IPS-20b (cell line): Measurements from ENCODE around the gene IRX4.

Source experiments
- H3K27ac ChIP-seq: one replicate; pipeline ENCODE4 v1.5.1; 2013; ENCODE audit warnings: low read length
- H3K27me3 ChIP-seq: 2 replicates; pipeline ENCODE4 v1.6.1; 2013; ENCODE audit warnings: mild to moderate bottlenecking, low read length, inconsistent platforms; ENCODE audit not compliant: insufficient read depth
- H3K36me3 ChIP-seq: 2 replicates; pipeline ENCODE4 v1.6.1; 2013; ENCODE audit warnings: low read depth, mild to moderate bottlenecking, inconsistent platforms, low read length, moderate library complexity; ENCODE audit not compliant: insufficient read depth
- H3K4me1 ChIP-seq: 2 replicates; pipeline ENCODE4 v1.6.1; 2013; ENCODE audit warnings: mild to moderate bottlenecking, control low read depth, inconsistent platforms, low read length, moderate library complexity; ENCODE audit not compliant: insufficient read depth
- H3K4me3 ChIP-seq: 2 replicates; pipeline ENCODE4 v1.5.1; 2013; ENCODE audit warnings: mild to moderate bottlenecking, low read length, inconsistent platforms
- H3K9ac ChIP-seq: 2 replicates; pipeline ENCODE4 v1.6.1; 2013; ENCODE audit warnings: low read depth, mild to moderate bottlenecking, inconsistent platforms, low read length, moderate library complexity
- H3K9me3 ChIP-seq: 2 replicates; pipeline ENCODE4 v1.6.1; 2013; ENCODE audit warnings: mild to moderate bottlenecking, low read depth, low read length, inconsistent platforms; ENCODE audit not compliant: insufficient read depth

The IRX4 gene

DNA sequence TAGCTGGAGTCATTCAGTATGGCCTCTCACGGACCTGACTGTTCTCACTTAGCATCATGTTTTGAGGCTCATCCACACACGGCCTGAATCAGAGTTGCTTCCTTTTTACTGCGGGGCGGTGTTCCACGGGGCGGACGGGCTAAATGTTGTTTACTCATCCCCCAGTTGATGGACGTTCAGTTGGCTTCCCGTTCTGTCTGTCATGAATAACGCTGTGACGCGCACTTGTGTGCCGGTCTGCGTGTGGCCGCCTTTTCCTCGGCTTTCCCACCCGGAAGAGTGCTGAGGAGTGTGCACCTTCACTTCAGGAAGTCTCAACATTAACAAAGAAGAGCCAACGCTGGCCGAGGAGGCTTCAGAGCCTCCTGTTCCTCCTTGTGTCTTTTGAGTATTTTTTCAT is 39.0 kb upstream of the IRX4 start:
- H3K36me3 ChIP-seq, result no peaks in the 10 kb centered on the region
- no peaks in the 10 kb centered on the region for H3K4me1 ChIP-seq
- H3K27me3 ChIP-seq, result no peaks in the 10 kb centered on the region

DNA sequence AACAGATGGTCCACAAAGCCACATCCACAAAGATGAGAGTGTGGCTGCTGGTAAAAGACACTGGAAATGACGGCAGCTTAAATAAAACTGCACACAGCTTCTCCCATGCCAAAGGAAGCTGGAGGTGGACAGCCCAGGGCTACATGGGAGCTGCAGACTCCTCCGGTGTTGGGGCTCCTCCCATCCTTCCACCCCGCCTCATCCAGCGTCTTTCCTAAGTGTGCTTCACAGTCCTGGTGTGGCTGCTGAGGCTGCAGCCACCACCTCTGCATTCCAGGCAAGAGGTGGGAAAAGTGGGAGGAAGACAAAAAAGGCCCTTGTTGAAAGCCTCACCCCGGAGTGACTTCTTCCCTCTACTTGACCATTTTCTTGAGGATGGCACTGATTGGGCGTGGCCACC is 37.0 kb upstream of the IRX4 start:
- H3K4me3 ChIP-seq, result no peak overlapping the region
- no peak overlapping the region for H3K27ac ChIP-seq
- no peak overlapping the region for H3K9ac ChIP-seq
- no peaks in the 10 kb centered on the region for H3K27me3 ChIP-seq
- no peaks in the 10 kb centered on the region for H3K36me3 ChIP-seq
- H3K4me1 ChIP-seq, result no peaks in the 10 kb centered on the region
- H3K9me3 ChIP-seq, result no peaks in the 10 kb centered on the region

More for the DNA sequence above, 39.0 kb upstream of the IRX4 start:
- Histone ChIP-seq H3K4me3 (no peak overlapping the region), H3K9ac (no peak overlapping the region), H3K27ac (no peak overlapping the region), H3K9me3 (no peaks in the 10 kb centered on the region)

DNA sequence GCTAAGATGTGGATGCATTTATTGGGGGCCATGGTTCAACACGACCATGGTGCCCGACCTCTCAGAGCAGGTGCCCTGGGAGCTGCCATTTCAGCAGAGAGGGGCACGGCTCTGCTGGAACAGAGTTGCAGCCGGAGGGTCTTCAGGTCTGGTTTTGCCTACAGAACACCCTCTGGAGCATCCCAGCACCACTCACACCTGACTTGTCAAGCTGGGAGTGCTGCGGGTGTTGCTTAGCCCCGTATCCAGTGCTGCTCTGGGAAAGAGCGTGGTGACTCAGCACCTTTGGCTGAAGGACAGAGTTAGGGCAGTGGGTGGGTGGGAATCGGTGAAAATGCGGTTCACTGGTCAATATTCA is 36.5 kb upstream of the IRX4 start:
- Histone ChIP-seq H3K4me3 (no peak overlapping the region), H3K4me1 (no peaks in the 10 kb centered on the region), H3K36me3 (no peaks in the 10 kb centered on the region), H3K9ac (no peak overlapping the region), H3K27ac (no peak overlapping the region), H3K9me3 (no peaks in the 10 kb centered on the region), H3K27me3 (no peaks in the 10 kb centered on the region)

- Histone ChIP-seq H3K9ac (no peak overlapping the region; the same call in 1 of the 2 replicates), H3K4me1 (no peaks in the 10 kb centered on the region), H3K27me3 (no peaks in the 10 kb centered on the region)
These were observed 35.9 kb upstream of the IRX4 start for GRCh38 chr5:1918488-1919208.

DNA sequence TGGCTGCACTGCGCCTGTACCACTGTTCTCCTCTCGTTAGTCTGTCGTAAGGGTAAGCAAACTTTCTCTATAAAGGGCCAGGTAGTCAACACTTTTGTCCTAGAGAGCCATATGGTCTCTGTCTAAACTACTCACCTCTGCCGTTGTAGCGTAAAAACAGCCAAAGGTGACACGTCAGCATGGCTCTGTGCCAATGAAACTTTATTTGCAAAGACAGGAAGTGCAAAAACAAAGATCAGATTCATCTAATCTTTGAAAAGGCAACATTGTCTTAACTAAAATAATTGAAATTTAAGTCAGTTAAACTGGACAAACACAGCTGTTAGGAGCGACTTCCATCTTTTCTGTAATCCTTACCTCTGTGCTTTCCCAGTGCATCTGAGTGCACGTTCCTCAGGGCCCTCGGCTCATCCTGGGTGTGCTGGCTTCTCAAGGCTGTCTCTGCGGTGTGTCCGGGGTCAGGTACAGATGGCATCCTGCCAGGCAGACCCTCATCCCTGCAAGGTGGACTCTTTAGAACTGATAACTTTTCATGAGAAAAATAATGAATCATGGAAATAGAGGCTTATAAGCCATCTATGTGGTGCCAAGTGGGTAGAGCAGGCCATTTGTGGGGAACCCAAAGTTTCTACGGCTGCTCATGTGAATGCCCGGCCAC is 35.2 kb upstream of the IRX4 start:
- Histone ChIP-seq H3K9me3 (no peaks in the 10 kb centered on the region), H3K27me3 (no peaks in the 10 kb centered on the region)

More at GRCh38 chr5:1918488-1919208, 35.9 kb upstream of the IRX4 start:
- Histone ChIP-seq H3K36me3 (no peaks in the 10 kb centered on the region), H3K4me3 (no peak overlapping the region), H3K9me3 (no peaks in the 10 kb centered on the region), H3K27ac (no peak overlapping the region)

DNA sequence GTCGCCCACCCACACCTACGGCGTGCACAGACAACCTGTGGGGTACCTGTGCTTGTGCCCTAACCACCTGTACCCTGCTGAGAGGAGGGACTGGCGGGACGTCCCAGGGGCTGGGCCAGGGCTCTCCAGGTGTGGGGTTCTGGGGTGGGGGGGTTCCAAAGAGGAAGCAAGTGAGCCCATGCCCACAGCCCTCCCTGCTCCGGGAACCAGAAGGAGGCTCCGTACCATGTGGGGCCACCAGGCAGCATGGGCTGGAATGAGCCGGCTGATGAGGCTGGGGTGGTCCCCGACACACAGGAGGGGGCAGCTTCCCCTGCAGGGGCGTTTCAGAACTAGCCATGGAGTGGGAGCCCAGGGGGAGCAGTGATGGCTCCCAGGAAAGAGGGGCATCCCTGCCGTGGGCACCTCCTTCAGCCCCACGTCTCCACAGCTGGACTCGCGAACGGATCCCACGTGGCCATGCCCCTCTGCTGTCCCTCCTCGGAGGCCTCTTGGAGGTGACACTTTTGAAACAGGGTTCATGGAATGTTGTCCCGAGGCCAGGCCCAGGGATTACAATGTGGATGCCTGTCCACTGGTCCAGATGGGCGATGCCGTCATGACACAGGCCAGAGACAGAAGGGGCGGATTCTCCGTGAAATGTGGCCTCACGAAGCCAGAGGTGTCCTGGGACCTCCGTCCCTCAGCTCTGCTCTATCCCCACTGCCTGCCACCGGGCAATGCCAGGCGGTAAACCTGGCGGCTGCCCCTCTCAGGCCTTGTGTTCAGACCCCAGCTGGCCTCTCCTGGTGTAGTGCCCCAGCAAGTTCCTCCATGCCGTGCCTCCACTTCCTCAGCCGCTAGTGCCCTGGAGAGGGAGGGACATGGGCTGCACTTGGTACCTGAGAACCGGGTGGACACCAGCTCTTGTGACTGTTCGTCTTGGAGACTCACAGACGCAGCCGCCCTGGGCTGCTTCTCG is 33.6 kb upstream of the IRX4 start:
- Histone ChIP-seq H3K9me3 (no peaks in the 10 kb centered on the region), H3K4me1 (no peaks in the 10 kb centered on the region), H3K36me3 (no peaks in the 10 kb centered on the region), H3K27me3 (no peaks in the 10 kb centered on the region), H3K27ac (no peak overlapping the region), H3K9ac (no peak overlapping the region), H3K4me3 (no peak overlapping the region)

More for the DNA sequence above, 35.2 kb upstream of the IRX4 start:
- H3K27ac ChIP-seq, result no peak overlapping the region
- H3K36me3 ChIP-seq, result no peaks in the 10 kb centered on the region
- H3K4me1 ChIP-seq, result no peaks in the 10 kb centered on the region
- H3K4me3 ChIP-seq, result no peak overlapping the region
- no peak overlapping the region for H3K9ac ChIP-seq

- Histone ChIP-seq H3K36me3 (no peaks in the 10 kb centered on the region), H3K27me3 (no peaks in the 10 kb centered on the region), H3K9ac (no peak overlapping the region), H3K4me3 (no peak overlapping the region), H3K27ac (no peak overlapping the region), H3K4me1 (no peaks in the 10 kb centered on the region), H3K9me3 (no peaks in the 10 kb centered on the region)
These were observed 32.6 kb upstream of the IRX4 start for GRCh38 chr5:1915316-1915715.

- Histone ChIP-seq H3K36me3 (no peaks in the 10 kb centered on the region), H3K4me1 (no peaks in the 10 kb centered on the region), H3K4me3 (no peak overlapping the region), H3K9ac (no peak overlapping the region), H3K27ac (no peak overlapping the region), H3K27me3 (no peaks in the 10 kb centered on the region), H3K9me3 (no peaks in the 10 kb centered on the region)
These were observed 31.7 kb upstream of the IRX4 start for GRCh38 chr5:1914471-1914870.

- H3K9me3 ChIP-seq, result no peaks in the 10 kb centered on the region
- H3K9ac ChIP-seq, result no peak overlapping the region
- H3K4me1 ChIP-seq, result no peaks in the 10 kb centered on the region
- H3K4me3 ChIP-seq, result no peak overlapping the region
- H3K36me3 ChIP-seq, result no peaks in the 10 kb centered on the region
- no peaks in the 10 kb centered on the region for H3K27me3 ChIP-seq
- no peak overlapping the region for H3K27ac ChIP-seq
These were observed 30.9 kb upstream of the IRX4 start for GRCh38 chr5:1913578-1913977.

DNA sequence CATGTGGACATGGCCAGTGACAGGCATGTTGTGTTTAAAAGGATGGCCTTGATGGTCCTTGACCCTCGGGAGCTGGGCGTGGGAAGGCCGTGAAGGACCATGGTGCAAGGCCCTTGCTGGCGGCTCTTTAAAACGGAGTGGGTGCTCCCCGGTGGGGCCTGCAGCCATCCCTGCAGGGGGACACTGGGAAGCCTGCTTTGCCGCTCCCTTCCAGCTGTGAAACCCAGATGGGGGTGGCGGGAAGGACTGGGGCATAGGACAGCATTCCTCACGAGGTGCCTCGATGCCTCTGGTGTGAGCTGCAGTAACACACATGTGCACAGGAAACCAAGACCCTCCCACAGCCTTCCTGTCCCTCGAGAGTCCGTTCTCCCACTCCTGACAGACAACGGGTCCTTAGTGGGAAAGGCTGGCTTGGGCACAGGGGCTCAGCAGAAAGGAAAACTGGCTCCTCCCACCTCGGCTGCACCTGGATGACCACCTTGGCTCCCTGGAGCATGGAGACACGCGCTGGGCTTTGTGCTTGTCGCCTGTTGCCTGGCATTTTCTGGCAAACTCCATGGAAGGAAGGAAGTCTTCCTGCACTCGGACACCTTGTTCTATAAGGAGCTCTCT is 30.3 kb upstream of the IRX4 start:
- H3K4me3 ChIP-seq, result no peak overlapping the region
- no peak overlapping the region for H3K27ac ChIP-seq
- H3K36me3 ChIP-seq, result no peaks in the 10 kb centered on the region
- H3K4me1 ChIP-seq, result no peaks in the 10 kb centered on the region
- H3K9ac ChIP-seq, result no peak overlapping the region
- H3K27me3 ChIP-seq, result no peaks in the 10 kb centered on the region
- H3K9me3 ChIP-seq, result no peaks in the 10 kb centered on the region

GRCh38 chr5:1911773-1912235 is 29.1 kb upstream of the IRX4 start:
- H3K27ac ChIP-seq, result no peak overlapping the region
- H3K9ac ChIP-seq, result no peak overlapping the region
- no peaks in the 10 kb centered on the region for H3K9me3 ChIP-seq
- no peaks in the 10 kb centered on the region for H3K4me1 ChIP-seq
- no peak overlapping the region for H3K4me3 ChIP-seq
- H3K27me3 ChIP-seq, result no peaks in the 10 kb centered on the region
- H3K36me3 ChIP-seq, result no peaks in the 10 kb centered on the region
